ENCODE measurements around the gene YWHAE. TPM values are rescaled to one million over a fixed set of nuclear protein-coding genes. Genes with fewer than 3 reads are reported as not detected.

YWHAE gene
- total and polyA plus RNA-seq, 10 of the 15 experiments (the other 5 are each of a cell fraction or from before 2014, with no cell fraction given) = 189 to 651 (median 469) TPM

- no TSS peak for BruUV-seq (replicated peaks)
- ChIA-PET RAD21 (ENCODE audit: unreplicated experiment) (no interaction called here), SMC1A (ENCODE audit: uncharacterized antibody, unreplicated experiment) (no interaction called here), CTCF (interaction anchor here (0.8 kb wide), 1 partner anchor 9 kb away, joined by 3 read pairs; no protein-coding TSS in a partner anchor), POLR2A (no interaction called here)
- 65% methylated on average over 8 of the region's 8 CpGs for WGBS (ENCODE audit: insufficient coverage, insufficient replicate concordance, low lambda C conversion rate, missing lambda C conversion rate)
- FAIRE-seq (no peak), ATAC-seq (no peak), DNase-seq (ENCODE audit: low read depth, low spot score) (no peak)
- in situ Hi-C loops (cut with MboI) = no loop called here
- H3K36me3 ChIP-seq (ENCODE audit: control insufficient read depth in 2 of 2, insufficient read depth in 2 of 2, low read length in 1 of 2) = no peaks in the 10 kb centered on the region
- no peaks in the 10 kb centered on the region for H3K79me2 ChIP-seq (ENCODE audit: control insufficient read depth, insufficient read depth, low read length)
- no peaks in the 10 kb centered on the region for H4K20me1 ChIP-seq (ENCODE audit: control insufficient read depth, insufficient read depth)
- H3K9ac ChIP-seq (ENCODE audit: control insufficient read depth, insufficient read depth, low read length) = no peak overlapping the region
- H3K4me3 ChIP-seq = no peak overlapping the region
- H3K4me2 ChIP-seq (ENCODE audit: control insufficient read depth, insufficient read depth) = no peak overlapping the region
- no peaks in the 10 kb centered on the region; the same call in 2 of the 3 replicates for H3K9me3 ChIP-seq (replicated peaks; ENCODE audit: control insufficient read depth, insufficient read depth, low read length)
- H3K4me1 ChIP-seq (ENCODE audit: control insufficient read depth, insufficient read depth, low read length) = no peaks in the 10 kb centered on the region
- H3K27me3 ChIP-seq (replicated peaks in 1 of 2; ENCODE audit: control insufficient read depth in 2 of 2, insufficient read depth in 2 of 2, low read length in 1 of 2) = no peaks in the 10 kb centered on the region; a peak in 1 of 4 replicates
- no peak overlapping the region for H3K27ac ChIP-seq (ENCODE audit: control insufficient read depth, insufficient read depth)
- intact Hi-C loops (cut with micrococcal nuclease; ENCODE audit: unreplicated experiment) = no loop called here
- H2AFZ ChIP-seq (ENCODE audit: control insufficient read depth, low read depth, low read length) = no peak overlapping the region
- TF ChIP-seq GATAD2B (conservative IDR thresholded peaks at IDR 0.05; ENCODE audit: low read depth) (no peak), TBL1XR1 (IDR thresholded peaks at IDR 0.05; ENCODE audit: low read depth, low read length) (no peak), SP1 (IDR thresholded peaks at IDR 0.05; ENCODE audit: low read depth, low read length) (no peak), ZNF687 (IDR thresholded peaks at IDR 0.05) (no peak), E4F1 (IDR thresholded peaks at IDR 0.05; ENCODE audit: borderline replicate concordance, partially characterized antibody) (no peak), IKZF1 (conservative IDR thresholded peaks at IDR 0.05) (no peak), MEF2A (IDR thresholded peaks at IDR 0.05; ENCODE audit: insufficient read depth, low read depth, low read length) (no peak), CEBPZ (IDR thresholded peaks at IDR 0.05; ENCODE audit: low read depth, low read length) (no peak), PKNOX1 (IDR thresholded peaks at IDR 0.05) (no peak), TARDBP (IDR thresholded peaks at IDR 0.05; ENCODE audit: borderline replicate concordance) (no peak), SUZ12 (IDR thresholded peaks at IDR 0.05; ENCODE audit: unreplicated experiment) (no peak), YY1 (IDR thresholded peaks at IDR 0.05; ENCODE audit: low read depth, low read length) (no peak)
Observed at GRCh38 chr17:1313270-1314005, 86.6 kb downstream of the YWHAE start.

Measured in GM12878 (cell line).